H9 (cell line): ENCODE data around the gene EIF2S2. TPM values are rescaled to one million over a fixed set of nuclear protein-coding genes. Genes with fewer than 3 reads are reported as not detected.

Source experiments
- DNase-seq: peaks from one replicate; pipeline ENCODE4 v3.0.0-alpha.2; 2017
- H2AFZ ChIP-seq: one replicate; pipeline ENCODE4 v1.6.1; 2013; ENCODE audit warnings: mild to moderate bottlenecking, low read length, control low read depth, moderate library complexity
- H2AK5ac ChIP-seq: 2 replicates; pipeline ENCODE4 v1.6.1; 2013; ENCODE audit warnings: low read length, control low read depth, mixed read lengths; ENCODE audit not compliant: insufficient read length
- H2BK120ac ChIP-seq: one replicate; pipeline ENCODE4 v1.6.1; 2013; ENCODE audit warnings: low read depth, mild to moderate bottlenecking, low read length, control low read depth, inconsistent platforms; ENCODE audit not compliant: poor library complexity, severe bottlenecking
- H2BK12ac ChIP-seq: 2 replicates; pipeline ENCODE4 v1.6.1; 2013; ENCODE audit warnings: low read length, control low read depth, mixed read lengths, low read depth; ENCODE audit not compliant: insufficient read length
- H2BK15ac ChIP-seq: 2 replicates; pipeline ENCODE4 v1.6.1; 2013; ENCODE audit warnings: low read depth, low read length, control low read depth
- H2BK20ac ChIP-seq: one replicate; pipeline ENCODE4 v1.6.1; 2013; ENCODE audit warnings: low read depth, mild to moderate bottlenecking, low read length, control low read depth, inconsistent platforms; ENCODE audit not compliant: poor library complexity, severe bottlenecking
- H2BK5ac ChIP-seq: 2 replicates; pipeline ENCODE4 v1.6.1; 2013; ENCODE audit warnings: low read length, control low read depth, mixed read lengths; ENCODE audit not compliant: insufficient read length
- H3K14ac ChIP-seq: 2 replicates; pipeline ENCODE4 v1.6.1; 2013; ENCODE audit warnings: low read length, control low read depth; ENCODE audit not compliant: insufficient read depth
- H3K18ac ChIP-seq: 2 replicates; pipeline ENCODE4 v1.6.1; 2013; ENCODE audit warnings: low read depth, mild to moderate bottlenecking, mixed read lengths, low read length, control low read depth; ENCODE audit not compliant: insufficient read length
- H3K23ac ChIP-seq: 2 replicates; pipeline ENCODE4 v1.6.1; 2013; ENCODE audit warnings: low read length, control low read depth, mixed read lengths, low read depth; ENCODE audit not compliant: insufficient read length
- H3K23me2 ChIP-seq: 2 replicates; pipeline ENCODE4 v1.6.1; 2013; ENCODE audit warnings: low read depth, mild to moderate bottlenecking, mixed read lengths, low read length, control low read depth; ENCODE audit not compliant: insufficient read length, poor library complexity, severe bottlenecking
- H3K27ac ChIP-seq: 2 replicates; pipeline ENCODE4 v1.5.1; 2013; ENCODE audit warnings: low read length, control low read depth, mixed read lengths, low read depth; ENCODE audit not compliant: insufficient read length
- H3K27me3 ChIP-seq: 2 replicates; pipeline ENCODE4 v1.6.1; 2013; ENCODE audit warnings: low read length, control low read depth, inconsistent platforms; ENCODE audit not compliant: insufficient read depth
- H3K4ac ChIP-seq: 2 replicates; pipeline ENCODE4 v1.6.1; 2013; ENCODE audit warnings: low read depth, mild to moderate bottlenecking, control low read depth, inconsistent platforms, low read length, moderate library complexity
- H3K4me1 ChIP-seq: 2 replicates; pipeline ENCODE4 v1.6.1; 2013; ENCODE audit warnings: low read length, control low read depth, inconsistent platforms; ENCODE audit not compliant: insufficient read depth
- H3K4me2 ChIP-seq: 2 replicates; pipeline ENCODE4 v1.6.1; 2013; ENCODE audit warnings: low read length, control low read depth, mixed read lengths; ENCODE audit not compliant: insufficient read length, insufficient read depth
- H3K56ac ChIP-seq: 2 replicates; pipeline ENCODE4 v1.6.1; 2013; ENCODE audit warnings: low read depth, mild to moderate bottlenecking, mixed read lengths, low read length, control low read depth; ENCODE audit not compliant: insufficient read length
- H3K79me1 ChIP-seq: 2 replicates; pipeline ENCODE4 v1.6.1; 2013; ENCODE audit warnings: low read depth, mild to moderate bottlenecking, moderate library complexity, low read length, control low read depth, inconsistent platforms; ENCODE audit not compliant: insufficient read depth, poor library complexity, severe bottlenecking
- H3K79me2 ChIP-seq: 2 replicates; pipeline ENCODE4 v1.6.1; 2013; ENCODE audit warnings: low read length, control low read depth, inconsistent platforms; ENCODE audit not compliant: insufficient read depth
- H3K9ac ChIP-seq: 2 replicates; pipeline ENCODE4 v1.6.1; 2013; ENCODE audit warnings: low read length, control low read depth, mixed read lengths; ENCODE audit not compliant: insufficient read length; ENCODE audit errors: extremely low read depth
- H3K9me3 ChIP-seq: one replicate; pipeline ENCODE4 v1.6.1; 2013; ENCODE audit warnings: low read depth, low read length, inconsistent platforms; ENCODE audit not compliant: control insufficient read depth
- H3T11ph ChIP-seq: one replicate; pipeline ENCODE4 v1.6.1; 2013; ENCODE audit warnings: mild to moderate bottlenecking, low read length, control low read depth, inconsistent platforms
- H4K20me1 ChIP-seq: one replicate; pipeline ENCODE4 v1.6.1; 2013; ENCODE audit not compliant: control insufficient read depth, insufficient read length, insufficient read depth
- H4K5ac ChIP-seq: 2 replicates; pipeline ENCODE4 v1.6.1; 2013; ENCODE audit warnings: low read depth, mild to moderate bottlenecking, mixed read lengths, low read length, control low read depth; ENCODE audit not compliant: insufficient read length
- H4K8ac ChIP-seq: replicated peaks from 2 replicates; pipeline ENCODE4 v1.6.1; 2013; ENCODE audit warnings: low read length, control low read depth, mixed read lengths, low read depth; ENCODE audit not compliant: insufficient read length
- H4K91ac ChIP-seq: 2 replicates; pipeline ENCODE4 v1.6.1; 2013; ENCODE audit warnings: low read depth, mild to moderate bottlenecking, moderate library complexity, mixed read lengths, low read length, control low read depth; ENCODE audit not compliant: insufficient read length
- H3K27ac Mint-ChIP-seq, 3 experiments: 2 replicates in 2 of 3; 3 replicates in 1 of 3; pipeline ENCODE4 v1.8.0; 2020 to 2021; ENCODE audit warnings: mixed read lengths in 3 of 3, mild to moderate bottlenecking in 1 of 3, moderate library complexity in 1 of 3
- H3K27me3 Mint-ChIP-seq: 2 replicates; pipeline ENCODE4 v1.8.0; 2021; ENCODE audit warnings: low read depth, mild to moderate bottlenecking, moderate library complexity, mixed read lengths
- H3K36me3 Mint-ChIP-seq, 3 experiments: 2 replicates in 2 of 3; 3 replicates in 1 of 3; pipeline ENCODE4 v1.8.0; 2020 to 2021; ENCODE audit warnings: low read depth in 3 of 3, mixed read lengths in 3 of 3; ENCODE audit not compliant: insufficient read depth in 1 of 3
- H3K4me1 Mint-ChIP-seq, 2 experiments: 2 replicates each; pipeline ENCODE4 v1.8.0; 2020; ENCODE audit warnings: mixed read lengths in 2 of 2
- H3K4me3 Mint-ChIP-seq, 2 experiments: 2 replicates in 1 of 2; 3 replicates in 1 of 2; pipeline ENCODE4 v1.8.0; 2020 to 2021; ENCODE audit warnings: mild to moderate bottlenecking in 2 of 2, mixed read lengths in 2 of 2, moderate library complexity in 1 of 2
- H3K9me3 Mint-ChIP-seq, 2 experiments: 2 replicates in 1 of 2; 3 replicates in 1 of 2; pipeline ENCODE4 v1.8.0; 2020; ENCODE audit warnings: mild to moderate bottlenecking in 2 of 2, mixed read lengths in 2 of 2, moderate library complexity in 1 of 2
- WGBS: extraction: QIAGEN DNeasy Blood & Tissue Kit; methylation state at CpG from one replicate; pipeline ENCODE4 v1.1.7; 2013; ENCODE audit warnings: missing lambda C conversion rate, low lambda C conversion rate, mixed read lengths; ENCODE audit not compliant: insufficient read length; ENCODE audit errors: extremely low coverage; 5-methylcytosine and 5-hydroxymethylcytosine counted together
- total RNA-seq: library from RNA; stranded (reverse); gene quantifications from 2 replicates; pipeline ENCODE4 v1.2.1, GENCODE V29; 2021
- TF ChIP-seq, protein P1 (sequence below): fragments of 200-600 bp; sonication (generic); conservative IDR thresholded peaks from 3 replicates; pipeline ENCODE4 v1.8.0; 2021; ENCODE audit warnings: antibody characterized with exemption, mild to moderate bottlenecking

The EIF2S2 gene
- total RNA-seq, 1 experiment from 2014 or later, result 188 TPM

DNA sequence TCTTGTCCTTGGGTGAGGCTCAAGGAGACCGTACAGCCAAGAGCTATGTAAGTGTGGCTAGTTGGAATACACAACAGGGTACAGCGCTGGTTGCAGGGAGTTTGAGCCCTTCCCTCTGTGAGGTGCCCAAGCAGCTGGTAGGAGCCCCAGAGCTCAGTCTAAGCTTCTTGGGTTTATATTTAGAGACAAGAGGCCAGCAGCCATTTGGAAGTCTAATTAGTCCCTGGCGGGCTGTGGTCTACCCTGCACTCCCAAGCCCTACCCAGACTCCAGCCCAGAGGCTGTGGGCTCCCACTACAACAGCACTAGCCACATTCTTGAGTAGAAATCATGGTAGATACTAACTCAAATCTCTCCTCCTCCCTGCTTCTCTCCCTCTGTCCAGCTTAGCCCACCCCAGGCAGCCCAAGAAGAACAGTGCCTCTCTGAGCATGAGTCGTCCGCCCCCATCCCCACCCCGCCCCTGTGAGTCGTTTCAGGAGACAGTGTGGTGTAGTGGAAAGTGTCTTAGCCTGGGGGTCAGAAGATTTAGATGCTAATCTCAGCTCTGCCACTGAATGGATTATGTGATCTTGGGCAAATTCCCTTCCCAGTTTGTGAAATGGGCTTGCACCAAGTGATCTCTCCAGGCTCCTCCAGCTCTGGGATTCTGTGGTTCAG is 37.8 kb downstream of the EIF2S2 start:
- H2BK15ac ChIP-seq, result no peak overlapping the region
- H3K4me1 ChIP-seq, result no peaks in the 10 kb centered on the region
- H2BK5ac ChIP-seq, result no peak overlapping the region
- Mint-ChIP-seq H3K36me3 (peaks cover 13 to 57% (median 38%) of the 10 kb centered on the region in 3 experiments; a peak in 6 of 7 replicates), H3K4me1 (peaks cover 7 to 21% of the 10 kb centered on the region in 2 experiments), H3K27ac (peak overlapping the region in 2 of 3 experiments; percentile 18 to 72; a peak in 1 of 7 replicates), H3K9me3 (no peaks in the 10 kb centered on the region), H3K4me3 (no peak overlapping the region), H3K27me3 (no peaks in the 10 kb centered on the region)
- no peaks in the 10 kb centered on the region for H3K23me2 ChIP-seq
- H4K91ac ChIP-seq, result no peak overlapping the region
- H3K79me1 ChIP-seq, result no peaks in the 10 kb centered on the region
- no peak overlapping the region for H2BK20ac ChIP-seq
- H3K9ac ChIP-seq, result no peak overlapping the region
- no peak overlapping the region for H4K5ac ChIP-seq
- H3K4me2 ChIP-seq, result no peak overlapping the region
- no peak overlapping the region for H3K14ac ChIP-seq
- no peaks in the 10 kb centered on the region for H3K9me3 ChIP-seq
- H3K56ac ChIP-seq, result no peak overlapping the region
- no peaks in the 10 kb centered on the region for H3K27me3 ChIP-seq
- TF ChIP-seq, protein P1, sequence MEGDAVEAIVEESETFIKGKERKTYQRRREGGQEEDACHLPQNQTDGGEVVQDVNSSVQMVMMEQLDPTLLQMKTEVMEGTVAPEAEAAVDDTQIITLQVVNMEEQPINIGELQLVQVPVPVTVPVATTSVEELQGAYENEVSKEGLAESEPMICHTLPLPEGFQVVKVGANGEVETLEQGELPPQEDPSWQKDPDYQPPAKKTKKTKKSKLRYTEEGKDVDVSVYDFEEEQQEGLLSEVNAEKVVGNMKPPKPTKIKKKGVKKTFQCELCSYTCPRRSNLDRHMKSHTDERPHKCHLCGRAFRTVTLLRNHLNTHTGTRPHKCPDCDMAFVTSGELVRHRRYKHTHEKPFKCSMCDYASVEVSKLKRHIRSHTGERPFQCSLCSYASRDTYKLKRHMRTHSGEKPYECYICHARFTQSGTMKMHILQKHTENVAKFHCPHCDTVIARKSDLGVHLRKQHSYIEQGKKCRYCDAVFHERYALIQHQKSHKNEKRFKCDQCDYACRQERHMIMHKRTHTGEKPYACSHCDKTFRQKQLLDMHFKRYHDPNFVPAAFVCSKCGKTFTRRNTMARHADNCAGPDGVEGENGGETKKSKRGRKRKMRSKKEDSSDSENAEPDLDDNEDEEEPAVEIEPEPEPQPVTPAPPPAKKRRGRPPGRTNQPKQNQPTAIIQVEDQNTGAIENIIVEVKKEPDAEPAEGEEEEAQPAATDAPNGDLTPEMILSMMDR, result no peak
- no peak overlapping the region for H3K4ac ChIP-seq
- H3K23ac ChIP-seq, result no peak overlapping the region
- DNase-seq, result no peak
- no peak overlapping the region for H2BK120ac ChIP-seq
- WGBS, result no CpG with 5 or more reads among the region's 7 CpGs
- H3K79me2 ChIP-seq, result no peaks in the 10 kb centered on the region; the same call in 1 of the 2 replicates
- no peak overlapping the region for H2AFZ ChIP-seq
- no peak overlapping the region for H3K27ac ChIP-seq
- no peak overlapping the region for H2BK12ac ChIP-seq
- H2AK5ac ChIP-seq, result no peak overlapping the region
- H4K8ac ChIP-seq, result no peak overlapping the region
- no peak overlapping the region for H3T11ph ChIP-seq
- H3K18ac ChIP-seq, result no peak overlapping the region
- H4K20me1 ChIP-seq, result no peaks in the 10 kb centered on the region
